Mucosa of descending colon (tissue), 3 donors: ENCODE measurements around the gene CNTNAP2. TPM values are rescaled to one million over a fixed set of nuclear protein-coding genes. Genes with fewer than 3 reads are reported as not detected.
A peak's percentile ranks its signal among the peaks of the same experiment; 100 is the strongest.

Experiments
- ATAC-seq: fragments of 200-7000 bp; cut with Tn5 transposase; one replicate; pipeline ENCODE4 v1.9.1; 2020; ENCODE audit warnings: mild to moderate bottlenecking, moderate library complexity
- DNase-seq, 3 donors: peaks; one replicate each; pipeline ENCODE4 v3.0.0-alpha.2; 2020
- H3K36me3 ChIP-seq: fragments of 200-600 bp; one replicate; pipeline ENCODE4 v1.8.0; 2021; ENCODE audit warnings: low read depth, mild to moderate bottlenecking
- H3K4me1 ChIP-seq: fragments of 200-600 bp; one replicate; pipeline ENCODE4 v1.8.0; 2021; ENCODE audit warnings: low read depth, mild to moderate bottlenecking
- H3K4me3 ChIP-seq: fragments of 200-600 bp; one replicate; pipeline ENCODE4 v1.8.0; 2021; ENCODE audit warnings: mild to moderate bottlenecking
- H3K9me3 ChIP-seq: fragments of 200-600 bp; one replicate; pipeline ENCODE4 v1.8.0; 2021; ENCODE audit warnings: mild to moderate bottlenecking
- CTCF ChIP-seq: fragments of 200-600 bp; IDR thresholded peaks from one replicate; pipeline ENCODE4 v1.8.0; 2022; ENCODE audit warnings: antibody characterized with exemption, mild to moderate bottlenecking
- intact Hi-C, 2 donors: fragments of 100-400 bp; cut with DNase I in 1 of 2; cut with micrococcal nuclease in 1 of 2; formaldehyde crosslinking; loops; one replicate each; pipeline versions ENCODE4 v1.11.0 to v1.11.1; 2022; cut with DNase I, micrococcal nuclease
- total RNA-seq, 3 donors: library from RNA; stranded (reverse); fragmentation: NEBNext Ultra II Directional in 2 of 3; extraction: Animal tissue kit (Norgen Biotek cat#: 25700) in 2 of 3; gene quantifications; one replicate each; pipeline versions ENCODE4 v1.2.1 to v1.2.4, GENCODE V29; 2021 to 2023
- donor health status: DM: no; HTN: no; CAD: no; lungs with moderate emphysema.
- donor health status: DM: no; HTN: no; CAD: no.
- donor health status: DM: no; HTN: yes; CAD: no.

The CNTNAP2 gene
- total RNA-seq, 3 donors from 2014 or later: 3.1 to 5.9 (median 4.2) TPM

- peaks cover 6% of the 10 kb centered on the region for H3K4me1 ChIP-seq
- no peaks in the 10 kb centered on the region for H3K9me3 ChIP-seq
- ATAC-seq: no peak
- TF ChIP-seq CTCF: no peak
- H3K4me3 ChIP-seq: no peak overlapping the region
- DNase-seq: no peak
- intact Hi-C loops: no loop called here
- no peaks in the 10 kb centered on the region for H3K36me3 ChIP-seq
These were observed 1795.7 kb downstream of the CNTNAP2 start for GRCh38 chr7:147912291-147912690.

- no peak overlapping the region for H3K4me3 ChIP-seq
- no peak for TF ChIP-seq CTCF
- H3K4me1 ChIP-seq: peaks cover 6% of the 10 kb centered on the region
- no peaks in the 10 kb centered on the region for H3K36me3 ChIP-seq
- intact Hi-C loops: no loop called here
- ATAC-seq (peak; percentile 77), DNase-seq (peak in 1 of 3 donors; percentile 7)
- no peaks in the 10 kb centered on the region for H3K9me3 ChIP-seq
These were observed 1796.5 kb downstream of the CNTNAP2 start for GRCh38 chr7:147912946-147913638.

GRCh38 chr7:147915781-147916180 lies 1799.2 kb downstream of the CNTNAP2 start:
- H3K36me3 ChIP-seq: no peaks in the 10 kb centered on the region

GRCh38 chr7:147916573-147916972 lies 1800.0 kb downstream of the CNTNAP2 start:
- ATAC-seq (no peak), DNase-seq (no peak)
- no peaks in the 10 kb centered on the region for H3K9me3 ChIP-seq
- H3K4me1 ChIP-seq: peaks cover 6% of the 10 kb centered on the region
- H3K36me3 ChIP-seq: no peaks in the 10 kb centered on the region
- H3K4me3 ChIP-seq: no peak overlapping the region
- intact Hi-C loops: no loop called here
- TF ChIP-seq CTCF: no peak

More at GRCh38 chr7:147915781-147916180, 1799.2 kb downstream of the CNTNAP2 start:
- intact Hi-C loops: no loop called here
- no peak for ATAC-seq
- Histone ChIP-seq H3K4me3 (no peak overlapping the region), H3K4me1 (peaks cover 6% of the 10 kb centered on the region), H3K9me3 (no peaks in the 10 kb centered on the region)
- TF ChIP-seq CTCF: no peak
- no peak for DNase-seq

GRCh38 chr7:147923841-147924240 lies 1807.2 kb downstream of the CNTNAP2 start:
- Histone ChIP-seq H3K9me3 (no peaks in the 10 kb centered on the region), H3K36me3 (no peaks in the 10 kb centered on the region), H3K4me1 (no peaks in the 10 kb centered on the region), H3K4me3 (no peak overlapping the region)
- TF ChIP-seq CTCF: no peak
- no peak for DNase-seq
- intact Hi-C loops: no loop called here
- ATAC-seq: no peak
